ENCODE data around the gene TMEM270.
A peak's percentile ranks its signal among the peaks of the same experiment; 100 is the strongest.
"Not testable (repeated sequence)": the region's sequence is repeated elsewhere in the genome, so short reads cannot be mapped to it uniquely, and the experiment has no call there.

The TMEM270 gene

GRCh38 chr7:73880755-73881328 lies 19.9 kb downstream of the TMEM270 start:
- Mint-ChIP-seq H3K4me3 (no peak overlapping the region), H3K4me1 (peaks cover 22% of the 10 kb centered on the region), H3K27ac (no peak overlapping the region), H3K36me3 (ENCODE audit: low read depth) (no peaks in the 10 kb centered on the region), H3K9me3 (no peaks in the 10 kb centered on the region), H3K27me3 (ENCODE audit: low read depth, poor library complexity) (peaks cover 38% of the 10 kb centered on the region)
- TF ChIP-seq CTCF (IDR thresholded peaks at IDR 0.05) = no peak
- no peak for DNase-seq

GRCh38 chr7:73881352-73882046 lies 20.5 kb downstream of the TMEM270 start:
- Mint-ChIP-seq H3K36me3 (ENCODE audit: low read depth) (no peaks in the 10 kb centered on the region), H3K4me1 (peaks cover 28% of the 10 kb centered on the region), H3K9me3 (no peaks in the 10 kb centered on the region), H3K27me3 (ENCODE audit: low read depth, poor library complexity) (peaks cover 38% of the 10 kb centered on the region), H3K27ac (no peak overlapping the region), H3K4me3 (no peak overlapping the region)
- no peak for TF ChIP-seq CTCF (IDR thresholded peaks at IDR 0.05)
- DNase-seq = no peak

- no peak overlapping the region for H3K4me3 Mint-ChIP-seq
- no peaks in the 10 kb centered on the region for H3K9me3 Mint-ChIP-seq
- no peak overlapping the region for H3K27ac Mint-ChIP-seq
- DNase-seq = no peak
- peaks cover 41% of the 10 kb centered on the region for H3K27me3 Mint-ChIP-seq (ENCODE audit: low read depth, poor library complexity)
- TF ChIP-seq CTCF (IDR thresholded peaks at IDR 0.05) = no peak
- no peaks in the 10 kb centered on the region for H3K36me3 Mint-ChIP-seq (ENCODE audit: low read depth)
- peaks cover 34% of the 10 kb centered on the region for H3K4me1 Mint-ChIP-seq
These were observed 21.1 kb downstream of the TMEM270 start for GRCh38 chr7:73882047-73882402.

- not testable (repeated sequence) for H3K27ac Mint-ChIP-seq; H3K9me3 Mint-ChIP-seq; DNase-seq; H3K4me3 Mint-ChIP-seq; H3K36me3 Mint-ChIP-seq (ENCODE audit: low read depth)
- Mint-ChIP-seq H3K4me1 (peaks cover 44% of the 10 kb centered on the region), H3K27me3 (ENCODE audit: low read depth, poor library complexity) (peaks cover 56% of the 10 kb centered on the region)
These were observed 24.0 kb downstream of the TMEM270 start for GRCh38 chr7:73884867-73885422.

GRCh38 chr7:73885433-73885974 lies 24.5 kb downstream of the TMEM270 start:
- Mint-ChIP-seq H3K36me3 (ENCODE audit: low read depth) (no peaks in the 10 kb centered on the region), H3K4me1 (peaks cover 44% of the 10 kb centered on the region), H3K4me3 (no peak overlapping the region), H3K9me3 (no peaks in the 10 kb centered on the region), H3K27ac (no peak overlapping the region), H3K27me3 (ENCODE audit: low read depth, poor library complexity) (peaks cover 56% of the 10 kb centered on the region)
- no peak for DNase-seq
- no peak for TF ChIP-seq CTCF (IDR thresholded peaks at IDR 0.05)

- TF ChIP-seq CTCF (IDR thresholded peaks at IDR 0.05) = no peak
- DNase-seq = peak; percentile 42
- Mint-ChIP-seq H3K27me3 (ENCODE audit: low read depth, poor library complexity) (peaks cover 54% of the 10 kb centered on the region), H3K4me3 (peak overlapping the region; percentile 17), H3K36me3 (ENCODE audit: low read depth) (no peaks in the 10 kb centered on the region), H3K27ac (peak overlapping the region; percentile 50), H3K9me3 (no peaks in the 10 kb centered on the region), H3K4me1 (peaks cover 42% of the 10 kb centered on the region)
These were observed 25.2 kb downstream of the TMEM270 start for GRCh38 chr7:73885975-73886798.
